Measurements from ENCODE around the gene TSEN15. TPM values are rescaled to one million over a fixed set of nuclear protein-coding genes. Genes with fewer than 3 reads are reported as not detected.

Gene TSEN15
- total RNA-seq, 1 experiment from 2014 or later, result 31.1 TPM

GRCh38 chr1:184088037-184088436, 36.5 kb downstream of the TSEN15 start:
- CTCF ChIA-PET, result no interaction called here
- POLR2A ChIA-PET, result no interaction called here
- no peak for ATAC-seq

More at GRCh38 chr1:184088037-184088436, 36.5 kb downstream of the TSEN15 start:
- Histone ChIP-seq H3K27me3 (ENCODE audit: insufficient read depth, low read length) (no peaks in the 10 kb centered on the region), H3K9ac (ENCODE audit: low read length) (no peak overlapping the region), H3K79me2 (ENCODE audit: insufficient read depth, low read length) (no peaks in the 10 kb centered on the region), H3K9me2 (ENCODE audit: insufficient read depth) (no peaks in the 10 kb centered on the region), H3K27ac (ENCODE audit: low read depth, low read length) (no peak overlapping the region), H3K9me3 (ENCODE audit: control insufficient read depth in 1 of 2, insufficient read depth in 1 of 2, low read depth in 1 of 2, low read length in 2 of 2) (no peaks in the 10 kb centered on the region), H3K4me3 (replicated peaks in 1 of 2; ENCODE audit: low read depth in 1 of 2, low read length in 2 of 2) (no peak overlapping the region), H3K4me2 (ENCODE audit: low read length) (no peak overlapping the region), H4K20me1 (ENCODE audit: insufficient read depth) (no peaks in the 10 kb centered on the region), H3K36me3 (ENCODE audit: control insufficient read depth in 1 of 2, insufficient read depth in 2 of 2, low read length in 2 of 2) (no peaks in the 10 kb centered on the region), H3K4me1 (ENCODE audit: control insufficient read depth in 1 of 2, insufficient read depth in 2 of 2, low read length in 2 of 2) (no peaks in the 10 kb centered on the region), H2AFZ (ENCODE audit: low read depth, low read length, poor library complexity, severe bottlenecking) (no peak overlapping the region)
- intact Hi-C loops (cut with micrococcal nuclease), result no loop called here
- DNase-seq (ENCODE audit: low read depth, low spot score), result no peak
- BruUV-seq (replicated peaks), result no TSS peak
- RAD21 ChIA-PET (ENCODE audit: low non-redundant PET in 1 of 2, low total read pairs in 2 of 2, uncharacterized antibody in 2 of 2, unreplicated experiment in 2 of 2), result no interaction called here
- TF ChIP-seq EGR1 (IDR thresholded peaks at IDR 0.05; ENCODE audit: low read depth) (no peak), YY1 (IDR thresholded peaks at IDR 0.05; ENCODE audit: extremely low read depth, insufficient replicate concordance, low read depth, low read length) (no peak), EZH2phosphoT487 (IDR thresholded peaks at IDR 0.05; ENCODE audit: borderline replicate concordance) (no peak), POLR2A (IDR thresholded peaks at IDR 0.05; ENCODE audit: borderline replicate concordance, extremely low read depth, insufficient read depth, insufficient read length) (no peak), SIN3A (IDR thresholded peaks at IDR 0.05; ENCODE audit: low read depth) (no peak), ATF3 (IDR thresholded peaks at IDR 0.05) (no peak), CBX3 (IDR thresholded peaks at IDR 0.05; ENCODE audit: low read depth) (no peak), EZH2 (IDR thresholded peaks at IDR 0.05) (no peak), SP1 (IDR thresholded peaks at IDR 0.05; ENCODE audit: low read depth) (no peak), ZFX (IDR thresholded peaks at IDR 0.05) (no peak), MAX (IDR thresholded peaks at IDR 0.05) (no peak), SRF (IDR thresholded peaks at IDR 0.05; ENCODE audit: low read depth) (no peak), ZNF274 (IDR thresholded peaks at IDR 0.05; ENCODE audit: low read depth, low read length) (no peak)
- TF ChIP-seq, protein P1, sequence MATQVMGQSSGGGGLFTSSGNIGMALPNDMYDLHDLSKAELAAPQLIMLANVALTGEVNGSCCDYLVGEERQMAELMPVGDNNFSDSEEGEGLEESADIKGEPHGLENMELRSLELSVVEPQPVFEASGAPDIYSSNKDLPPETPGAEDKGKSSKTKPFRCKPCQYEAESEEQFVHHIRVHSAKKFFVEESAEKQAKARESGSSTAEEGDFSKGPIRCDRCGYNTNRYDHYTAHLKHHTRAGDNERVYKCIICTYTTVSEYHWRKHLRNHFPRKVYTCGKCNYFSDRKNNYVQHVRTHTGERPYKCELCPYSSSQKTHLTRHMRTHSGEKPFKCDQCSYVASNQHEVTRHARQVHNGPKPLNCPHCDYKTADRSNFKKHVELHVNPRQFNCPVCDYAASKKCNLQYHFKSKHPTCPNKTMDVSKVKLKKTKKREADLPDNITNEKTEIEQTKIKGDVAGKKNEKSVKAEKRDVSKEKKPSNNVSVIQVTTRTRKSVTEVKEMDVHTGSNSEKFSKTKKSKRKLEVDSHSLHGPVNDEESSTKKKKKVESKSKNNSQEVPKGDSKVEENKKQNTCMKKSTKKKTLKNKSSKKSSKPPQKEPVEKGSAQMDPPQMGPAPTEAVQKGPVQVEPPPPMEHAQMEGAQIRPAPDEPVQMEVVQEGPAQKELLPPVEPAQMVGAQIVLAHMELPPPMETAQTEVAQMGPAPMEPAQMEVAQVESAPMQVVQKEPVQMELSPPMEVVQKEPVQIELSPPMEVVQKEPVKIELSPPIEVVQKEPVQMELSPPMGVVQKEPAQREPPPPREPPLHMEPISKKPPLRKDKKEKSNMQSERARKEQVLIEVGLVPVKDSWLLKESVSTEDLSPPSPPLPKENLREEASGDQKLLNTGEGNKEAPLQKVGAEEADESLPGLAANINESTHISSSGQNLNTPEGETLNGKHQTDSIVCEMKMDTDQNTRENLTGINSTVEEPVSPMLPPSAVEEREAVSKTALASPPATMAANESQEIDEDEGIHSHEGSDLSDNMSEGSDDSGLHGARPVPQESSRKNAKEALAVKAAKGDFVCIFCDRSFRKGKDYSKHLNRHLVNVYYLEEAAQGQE (IDR thresholded peaks at IDR 0.05; ENCODE audit: low read depth), result no peak
- TF ChIP-seq, protein P2, sequence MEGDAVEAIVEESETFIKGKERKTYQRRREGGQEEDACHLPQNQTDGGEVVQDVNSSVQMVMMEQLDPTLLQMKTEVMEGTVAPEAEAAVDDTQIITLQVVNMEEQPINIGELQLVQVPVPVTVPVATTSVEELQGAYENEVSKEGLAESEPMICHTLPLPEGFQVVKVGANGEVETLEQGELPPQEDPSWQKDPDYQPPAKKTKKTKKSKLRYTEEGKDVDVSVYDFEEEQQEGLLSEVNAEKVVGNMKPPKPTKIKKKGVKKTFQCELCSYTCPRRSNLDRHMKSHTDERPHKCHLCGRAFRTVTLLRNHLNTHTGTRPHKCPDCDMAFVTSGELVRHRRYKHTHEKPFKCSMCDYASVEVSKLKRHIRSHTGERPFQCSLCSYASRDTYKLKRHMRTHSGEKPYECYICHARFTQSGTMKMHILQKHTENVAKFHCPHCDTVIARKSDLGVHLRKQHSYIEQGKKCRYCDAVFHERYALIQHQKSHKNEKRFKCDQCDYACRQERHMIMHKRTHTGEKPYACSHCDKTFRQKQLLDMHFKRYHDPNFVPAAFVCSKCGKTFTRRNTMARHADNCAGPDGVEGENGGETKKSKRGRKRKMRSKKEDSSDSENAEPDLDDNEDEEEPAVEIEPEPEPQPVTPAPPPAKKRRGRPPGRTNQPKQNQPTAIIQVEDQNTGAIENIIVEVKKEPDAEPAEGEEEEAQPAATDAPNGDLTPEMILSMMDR (IDR thresholded peaks at IDR 0.05 in 2 of 3, conservative IDR thresholded peaks at IDR 0.05 in 1 of 3; ENCODE audit: borderline replicate concordance in 1 of 3, insufficient read depth in 1 of 3, low read depth in 2 of 3, low read length in 2 of 3), result no peak
